ENCODE data around the gene FANCC. TPM values are rescaled to one million over a fixed set of nuclear protein-coding genes. Genes with fewer than 3 reads are reported as not detected.

Gene FANCC
- total and polyA plus RNA-seq, 2 of the 13 experiments (the other 11 are each of a cell fraction or from before 2014, with no cell fraction given) = 7.4 to 8.6 TPM

GRCh38 chr9:95213117-95213516 lies 104.4 kb downstream of the FANCC start:
- in situ Hi-C loops (cut with HindIII; ENCODE audit: extremely low pct_ligation_motif_present, low pct_unique_long_range_greater_than_20kb) = no loop called here
- Histone ChIP-seq H2AFZ (ENCODE audit: low read length) (no peak overlapping the region), H3K9me3 (ENCODE audit: low read length) (no peaks in the 10 kb centered on the region), H3K27ac (ENCODE audit: extremely low read length, insufficient read depth, low read length) (no peak overlapping the region), H3K4me3 (replicated peaks in 1 of 3; ENCODE audit: insufficient read depth in 1 of 3, low read depth in 2 of 3, low read length in 3 of 3) (no peak overlapping the region), H3K27me3 (ENCODE audit: control insufficient read depth in 1 of 2, insufficient read depth in 2 of 2, low read length in 2 of 2) (no peaks in the 10 kb centered on the region), H3K36me3 (replicated peaks in 1 of 2; ENCODE audit: control insufficient read depth in 1 of 2, insufficient read depth in 2 of 2, low read length in 2 of 2) (no peaks in the 10 kb centered on the region), H3K9ac (ENCODE audit: insufficient read depth, low read depth, low read length) (no peak overlapping the region), H3K4me2 (ENCODE audit: low read depth, low read length) (no peak overlapping the region), H4K20me1 (ENCODE audit: insufficient read depth, low read length) (no peaks in the 10 kb centered on the region), H3K4me1 (ENCODE audit: insufficient read depth, low read length) (no peaks in the 10 kb centered on the region), H3K79me2 (ENCODE audit: insufficient read depth, low read length) (no peaks in the 10 kb centered on the region)
- intact Hi-C loops (cut with micrococcal nuclease; ENCODE audit: unreplicated experiment) = no loop called here
- BruUV-seq (replicated peaks) = no TSS peak
- FAIRE-seq (no peak), DNase-seq (ENCODE audit: low spot score) (no peak), ATAC-seq (no peak)
- ChIA-PET CTCF (ENCODE audit: low intra/inter-chr PET ratio, low total read pairs) (no interaction called here), POLR2A (no interaction called here)
- TF ChIP-seq ZNF644 (CRISPR knock-in tag; IDR thresholded peaks at IDR 0.05; ENCODE audit: low read depth) (no peak), MAFK (conservative IDR thresholded peaks at IDR 0.05 in 1 of 2, IDR thresholded peaks at IDR 0.05 in 1 of 2; ENCODE audit: low read length in 2 of 2) (peak; percentile 26 to 33; a peak in 1 of 4 replicates), HMG20B (CRISPR knock-in tag; conservative IDR thresholded peaks at IDR 0.05) (no peak)

- POLR2A ChIA-PET = no interaction called here
- H3K27me3 ChIP-seq (ENCODE audit: control insufficient read depth in 1 of 2, insufficient read depth in 2 of 2, low read length in 2 of 2) = no peaks in the 10 kb centered on the region
- no peak overlapping the region for H2AFZ ChIP-seq (ENCODE audit: low read length)
- no peak overlapping the region for H3K4me2 ChIP-seq (ENCODE audit: low read depth, low read length)
- in situ Hi-C loops (cut with HindIII; ENCODE audit: extremely low pct_ligation_motif_present, low pct_unique_long_range_greater_than_20kb) = no loop called here
- no peaks in the 10 kb centered on the region for H3K36me3 ChIP-seq (replicated peaks in 1 of 2; ENCODE audit: control insufficient read depth in 1 of 2, insufficient read depth in 2 of 2, low read length in 2 of 2)
- WGBS (ENCODE audit: low lambda C conversion rate) = 100% methylated on average over 1 of the region's 1 CpG
- intact Hi-C loops (cut with micrococcal nuclease; ENCODE audit: unreplicated experiment) = no loop called here
- H3K9me3 ChIP-seq (ENCODE audit: low read length) = no peaks in the 10 kb centered on the region
- H3K4me3 ChIP-seq (replicated peaks in 1 of 3; ENCODE audit: insufficient read depth in 1 of 3, low read depth in 2 of 3, low read length in 3 of 3) = no peak overlapping the region
- no peak overlapping the region for H3K9ac ChIP-seq (ENCODE audit: insufficient read depth, low read depth, low read length)
- no peaks in the 10 kb centered on the region for H3K79me2 ChIP-seq (ENCODE audit: insufficient read depth, low read length)
- ATAC-seq (no peak), FAIRE-seq (no peak), DNase-seq (ENCODE audit: low spot score) (no peak)
- CTCF ChIA-PET (ENCODE audit: low intra/inter-chr PET ratio, low total read pairs) = no interaction called here
- no TSS peak for BruUV-seq (replicated peaks)
- peaks cover 7% of the 10 kb centered on the region for H3K4me1 ChIP-seq (ENCODE audit: insufficient read depth, low read length)
- TF ChIP-seq SIX1 (CRISPR knock-in tag; IDR thresholded peaks at IDR 0.05; ENCODE audit: borderline replicate concordance) = no peak
- no peak for TF ChIP-seq ZNF280D (CRISPR knock-in tag; IDR thresholded peaks at IDR 0.05)
- TF ChIP-seq ZNF367 (CRISPR knock-in tag; IDR thresholded peaks at IDR 0.05; ENCODE audit: borderline replicate concordance) = no peak
- TF ChIP-seq DPF2 (CRISPR knock-in tag; IDR thresholded peaks at IDR 0.05; ENCODE audit: borderline replicate concordance, low read depth) = no peak
- no peaks in the 10 kb centered on the region for H4K20me1 ChIP-seq (ENCODE audit: insufficient read depth, low read length)
- no peak overlapping the region for H3K27ac ChIP-seq (ENCODE audit: extremely low read length, insufficient read depth, low read length)
Observed at GRCh38 chr9:95211028-95211427, 106.5 kb downstream of the FANCC start.
